Fibroblast of pulmonary artery (primary cell): ENCODE results near the gene RDH16.

Experiments used
- DNase-seq: peaks from one replicate; pipeline ENCODE4 v3.0.0-alpha.2; 2010; ENCODE audit warnings: low read depth
- H3K4me3 ChIP-seq: replicated peaks from 2 replicates; pipeline ENCODE4 v1.5.1; 2011; ENCODE audit warnings: low read depth, mild to moderate bottlenecking, control low read depth, low read length, moderate library complexity
- CTCF ChIP-seq: IDR thresholded peaks from 2 replicates; pipeline ENCODE4 v1.5.1; 2011; ENCODE audit warnings: mild to moderate bottlenecking, control low read depth, low read length, inconsistent platforms; ENCODE audit errors: missing control alignments

The RDH16 gene

GRCh38 chr12:56954958-56955355 is 2.5 kb downstream of the RDH16 start:
- no peak for TF ChIP-seq CTCF
- H3K4me3 ChIP-seq, result no peak overlapping the region
- DNase-seq, result no peak

GRCh38 chr12:56954057-56954957 is 3.1 kb downstream of the RDH16 start:
- DNase-seq, result no peak
- H3K4me3 ChIP-seq, result no peak overlapping the region
- TF ChIP-seq CTCF, result no peak

- TF ChIP-seq CTCF, result no peak
- H3K4me3 ChIP-seq, result no peak overlapping the region
- DNase-seq, result no peak
Observed at GRCh38 chr12:56953314-56953713, 4.1 kb downstream of the RDH16 start.

GRCh38 chr12:56951582-56952339 is 5.6 kb downstream of the RDH16 start:
- no peak for TF ChIP-seq CTCF
- no peak for DNase-seq

GRCh38 chr12:56948881-56949280 is 8.5 kb downstream of the RDH16 start:
- no peak for DNase-seq
- TF ChIP-seq CTCF, result no peak
- no peak overlapping the region for H3K4me3 ChIP-seq

More at GRCh38 chr12:56951582-56952339, 5.6 kb downstream of the RDH16 start:
- no peak overlapping the region for H3K4me3 ChIP-seq

GRCh38 chr12:56948457-56948777 is 9.0 kb downstream of the RDH16 start:
- no peak for DNase-seq
- TF ChIP-seq CTCF, result no peak

More at GRCh38 chr12:56948457-56948777, 9.0 kb downstream of the RDH16 start:
- H3K4me3 ChIP-seq, result no peak overlapping the region
